ENCODE results near the gene LARP4.

Gene LARP4

GRCh38 chr12:50400638-50401499, at the start of gene LARP4:
Gene LARP4 (plus strand): TSS chr12:50400885. CDS start chr12:50401011, 126 bp downstream.
- Histone ChIP-seq H3K27me3 (ENCODE audit: insufficient read depth, poor library complexity, severe bottlenecking) (no peaks in the 10 kb centered on the region), H3K36me3 (ENCODE audit: low read depth) (peaks cover 19% of the 10 kb centered on the region)
- TF ChIP-seq CTCF (IDR thresholded peaks at IDR 0.05; ENCODE audit: poor library complexity, severe bottlenecking) = no peak

GRCh38 chr12:50351120-50352043, 49.3 kb upstream of the LARP4 start:
- no peak for TF ChIP-seq CTCF (IDR thresholded peaks at IDR 0.05; ENCODE audit: poor library complexity, severe bottlenecking)
- DNase-seq (ENCODE audit: low spot score) = no peak
- H3K36me3 ChIP-seq (ENCODE audit: low read depth) = no peaks in the 10 kb centered on the region
- no peak overlapping the region for H3K27ac ChIP-seq (ENCODE audit: poor library complexity, severe bottlenecking)
- H3K4me3 ChIP-seq (ENCODE audit: severe bottlenecking) = no peak overlapping the region
- no peaks in the 10 kb centered on the region for H3K27me3 ChIP-seq (ENCODE audit: insufficient read depth, poor library complexity, severe bottlenecking)
- H3K4me1 ChIP-seq (ENCODE audit: insufficient read depth, poor library complexity, severe bottlenecking) = peaks cover 5% of the 10 kb centered on the region
- H3K9me3 ChIP-seq (ENCODE audit: severe bottlenecking) = no peaks in the 10 kb centered on the region
- ATAC-seq (ENCODE audit: low read depth) = no peak

More at GRCh38 chr12:50400638-50401499, at the start of gene LARP4:
- Histone ChIP-seq H3K4me3 (ENCODE audit: severe bottlenecking) (peak within 1 kb of the TSS; percentile 65), H3K9me3 (ENCODE audit: severe bottlenecking) (no peaks in the 10 kb centered on the region), H3K27ac (ENCODE audit: poor library complexity, severe bottlenecking) (peak within 1 kb of the TSS; percentile 73), H3K4me1 (ENCODE audit: insufficient read depth, poor library complexity, severe bottlenecking) (peaks cover 41% of the 10 kb centered on the region)
- peak; percentile 92 for DNase-seq (ENCODE audit: low spot score)
- peak; percentile 94 for ATAC-seq (ENCODE audit: low read depth)

GRCh38 chr12:50353404-50353803, 47.3 kb upstream of the LARP4 start:
- H3K9me3 ChIP-seq (ENCODE audit: severe bottlenecking) = no peaks in the 10 kb centered on the region
- H3K27me3 ChIP-seq (ENCODE audit: insufficient read depth, poor library complexity, severe bottlenecking) = no peaks in the 10 kb centered on the region
- H3K4me3 ChIP-seq (ENCODE audit: severe bottlenecking) = no peak overlapping the region
- no peak for TF ChIP-seq CTCF (IDR thresholded peaks at IDR 0.05; ENCODE audit: poor library complexity, severe bottlenecking)
- H3K4me1 ChIP-seq (ENCODE audit: insufficient read depth, poor library complexity, severe bottlenecking) = peaks cover 5% of the 10 kb centered on the region
- H3K27ac ChIP-seq (ENCODE audit: poor library complexity, severe bottlenecking) = no peak overlapping the region
- H3K36me3 ChIP-seq (ENCODE audit: low read depth) = no peaks in the 10 kb centered on the region
- no peak for ATAC-seq (ENCODE audit: low read depth)
- no peak for DNase-seq (ENCODE audit: low spot score)

GRCh38 chr12:50353869-50354593, 46.7 kb upstream of the LARP4 start:
- ATAC-seq (ENCODE audit: low read depth) (no peak), DNase-seq (ENCODE audit: low spot score) (no peak)
- Histone ChIP-seq H3K4me3 (ENCODE audit: severe bottlenecking) (no peak overlapping the region), H3K27me3 (ENCODE audit: insufficient read depth, poor library complexity, severe bottlenecking) (no peaks in the 10 kb centered on the region), H3K36me3 (ENCODE audit: low read depth) (no peaks in the 10 kb centered on the region), H3K27ac (ENCODE audit: poor library complexity, severe bottlenecking) (no peak overlapping the region), H3K9me3 (ENCODE audit: severe bottlenecking) (no peaks in the 10 kb centered on the region), H3K4me1 (ENCODE audit: insufficient read depth, poor library complexity, severe bottlenecking) (peaks cover under 1% of the 10 kb centered on the region)
- no peak for TF ChIP-seq CTCF (IDR thresholded peaks at IDR 0.05; ENCODE audit: poor library complexity, severe bottlenecking)

Measured in RWPE2 (cell line).